SK-N-SH treated with all-trans-retinoic acid at 6 μM for 48 hours (cell line): ENCODE data around the gene KCNJ12.
"Not testable (repeated sequence)": the region's sequence is repeated elsewhere in the genome, so short reads cannot be mapped to it uniquely, and the experiment has no call there.

Source experiments
- ATAC-seq: fragments of 200-7000 bp; cut with Tn5 transposase; 3 replicates; pipeline ENCODE4 v1.9.1; 2020; ENCODE audit warnings: mild to moderate bottlenecking, moderate library complexity
- ISL1 ChIP-seq: fragments of 250-450 bp; sonication (Bioruptor Pico); IDR thresholded peaks from 2 replicates; pipeline ENCODE4 v2.1.2; 2022; ENCODE audit warnings: mild to moderate bottlenecking, moderate library complexity
- ZNF70 ChIP-seq: fragments of 450-650 bp; formaldehyde crosslinking; IDR thresholded peaks from 2 replicates; pipeline ENCODE4 v1.5.0; 2020; ENCODE audit warnings: mild to moderate bottlenecking, moderate library complexity

The KCNJ12 gene

GRCh38 chr17:21402166-21402571 lies 26.0 kb downstream of the KCNJ12 start:
- ATAC-seq = peak; percentile 97
- 0 out of 2 replicates have a peak, but pooled peaks have one; percentile 20 for TF ChIP-seq ISL1 (CRISPR knock-in tag)
- TF ChIP-seq, all 23 proteins: peak for 1; not testable (repeated sequence) for 22

GRCh38 chr17:21402926-21403325 lies 26.8 kb downstream of the KCNJ12 start:
- not testable (repeated sequence) for ATAC-seq

- not testable (repeated sequence) for ATAC-seq
Observed at GRCh38 chr17:21404106-21404505, 27.9 kb downstream of the KCNJ12 start.

DNA sequence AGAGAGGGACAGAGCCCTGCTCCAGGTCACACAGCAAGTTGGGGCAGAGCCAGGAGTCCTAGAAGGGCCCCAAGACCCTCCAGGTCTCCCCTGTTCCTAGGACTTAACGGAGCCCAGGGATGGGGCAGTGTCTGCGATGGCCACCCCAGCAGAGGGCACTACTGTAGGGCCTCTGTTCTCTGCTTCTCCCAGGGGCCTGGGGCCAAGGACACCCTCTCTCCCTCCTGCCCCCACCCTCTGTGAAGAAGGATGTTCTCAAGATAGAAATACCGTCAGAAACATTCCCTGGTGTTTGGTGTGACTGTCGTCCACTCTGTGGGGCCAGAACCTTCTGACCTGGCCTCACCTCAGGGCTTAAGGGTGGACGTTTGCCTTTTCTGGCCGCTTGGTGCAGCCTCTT lies 28.4 kb downstream of the KCNJ12 start:
- ATAC-seq = not testable (repeated sequence)

GRCh38 chr17:21404956-21405731 lies 29.0 kb downstream of the KCNJ12 start:
- ATAC-seq = not testable (repeated sequence)

GRCh38 chr17:21405904-21406400 lies 29.8 kb downstream of the KCNJ12 start:
- ATAC-seq = not testable (repeated sequence)

DNA sequence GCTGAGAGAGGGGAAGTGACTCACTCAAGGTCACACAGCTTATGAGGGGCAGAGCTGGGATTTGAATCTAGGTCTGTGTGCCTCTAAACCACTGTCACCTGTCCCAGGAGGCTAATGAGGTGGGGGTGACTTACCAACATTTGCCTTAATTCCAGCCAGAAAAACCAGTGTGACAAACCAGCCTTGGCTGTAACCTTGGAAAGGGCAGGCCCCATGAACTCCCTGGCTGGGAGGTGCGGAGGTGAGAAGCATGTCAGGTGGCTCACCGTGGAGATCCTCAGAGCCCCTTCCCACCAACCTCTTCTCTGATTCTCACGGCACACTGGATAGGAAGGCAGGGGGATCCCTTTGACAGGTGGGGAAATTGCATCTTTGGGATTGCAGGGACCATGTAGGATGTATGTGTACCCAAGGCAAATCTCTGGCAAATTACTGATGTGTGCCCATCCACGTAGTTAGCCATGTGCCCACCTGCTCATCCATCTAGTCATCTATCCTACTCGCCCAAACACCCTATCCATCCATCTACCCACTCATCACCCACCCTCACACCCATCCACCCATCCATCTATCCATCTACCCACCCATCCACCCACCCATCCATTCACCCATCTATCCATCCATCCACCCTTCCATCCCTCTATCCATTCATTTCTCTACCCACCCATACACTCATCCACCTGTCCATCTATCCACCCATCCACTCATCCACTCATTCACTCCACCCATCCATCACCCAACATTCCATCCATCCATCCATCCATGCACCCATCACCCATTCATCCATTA lies 30.7 kb downstream of the KCNJ12 start:
- not testable (repeated sequence) for ATAC-seq

- not testable (repeated sequence) for ATAC-seq
Observed at GRCh38 chr17:21407752-21408151, 31.6 kb downstream of the KCNJ12 start.

- ATAC-seq = not testable (repeated sequence)
Observed at GRCh38 chr17:21408224-21408623, 32.1 kb downstream of the KCNJ12 start.

DNA sequence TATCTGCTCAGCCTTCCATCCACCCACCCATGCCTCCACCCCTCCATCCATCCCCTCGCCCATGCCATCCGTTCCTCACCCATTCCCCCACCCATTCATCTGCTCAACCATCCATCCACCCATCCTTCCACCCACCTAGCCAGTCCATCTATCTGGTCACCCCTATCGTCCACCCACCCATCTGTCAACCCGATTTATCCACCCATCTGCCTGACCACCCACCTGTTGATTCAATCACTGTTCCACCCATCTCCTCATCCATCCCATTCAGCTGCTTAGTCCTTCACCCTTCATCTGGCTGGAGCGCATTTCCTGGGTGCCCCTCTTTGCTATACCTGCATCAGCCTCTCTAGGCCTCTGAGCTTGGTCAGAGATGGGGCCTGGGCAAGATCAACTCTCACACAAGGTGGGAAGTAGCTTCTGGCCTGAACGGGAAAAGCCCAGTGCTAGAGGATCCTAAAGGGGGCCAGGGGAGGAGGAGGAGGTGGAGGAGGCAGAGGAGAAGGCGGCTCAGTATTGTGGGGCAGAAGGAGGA lies 32.7 kb downstream of the KCNJ12 start:
- not testable (repeated sequence) for ATAC-seq

DNA sequence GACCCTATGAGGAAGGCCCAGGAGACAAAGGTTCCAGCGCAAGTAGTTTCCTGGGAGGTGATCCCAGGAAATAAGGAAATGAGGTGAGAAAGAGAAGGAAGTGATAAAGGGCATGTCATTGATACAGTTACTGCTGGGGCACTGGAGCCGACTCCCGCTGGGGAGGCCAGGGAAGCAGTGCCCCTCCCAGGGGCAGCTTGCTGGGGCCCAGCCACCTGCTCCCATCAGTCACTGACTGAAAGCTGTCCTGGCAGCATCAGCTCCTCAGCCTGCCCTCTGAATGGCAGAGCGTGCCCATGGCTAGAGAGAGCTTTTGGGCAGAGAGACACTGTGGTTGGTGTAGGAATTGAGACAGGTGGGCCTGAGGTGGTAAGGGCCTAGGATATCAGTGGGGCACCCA lies 33.2 kb downstream of the KCNJ12 start:
- ATAC-seq = not testable (repeated sequence)

DNA sequence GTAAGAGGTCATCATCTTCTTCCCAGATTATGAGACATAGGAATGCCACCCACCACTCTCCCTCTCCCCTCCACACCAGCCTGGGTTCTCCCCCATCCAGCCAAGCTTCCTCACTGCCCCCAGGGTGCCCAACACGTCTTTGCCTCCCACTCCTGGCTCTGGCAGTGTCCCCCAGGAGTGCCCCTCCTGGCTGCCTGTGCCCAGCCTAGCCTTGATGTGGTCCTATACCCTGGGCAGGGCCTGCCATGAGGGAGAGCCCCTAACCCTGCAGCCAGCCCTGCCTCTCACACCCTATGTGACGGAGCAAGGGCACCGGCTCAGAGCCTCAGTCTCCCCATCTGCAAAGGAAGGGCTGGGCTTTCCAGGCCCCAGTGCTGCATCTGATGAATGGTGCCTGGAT lies 33.8 kb downstream of the KCNJ12 start:
- ATAC-seq = not testable (repeated sequence)

GRCh38 chr17:21410371-21410770 lies 34.2 kb downstream of the KCNJ12 start:
- not testable (repeated sequence) for ATAC-seq

DNA sequence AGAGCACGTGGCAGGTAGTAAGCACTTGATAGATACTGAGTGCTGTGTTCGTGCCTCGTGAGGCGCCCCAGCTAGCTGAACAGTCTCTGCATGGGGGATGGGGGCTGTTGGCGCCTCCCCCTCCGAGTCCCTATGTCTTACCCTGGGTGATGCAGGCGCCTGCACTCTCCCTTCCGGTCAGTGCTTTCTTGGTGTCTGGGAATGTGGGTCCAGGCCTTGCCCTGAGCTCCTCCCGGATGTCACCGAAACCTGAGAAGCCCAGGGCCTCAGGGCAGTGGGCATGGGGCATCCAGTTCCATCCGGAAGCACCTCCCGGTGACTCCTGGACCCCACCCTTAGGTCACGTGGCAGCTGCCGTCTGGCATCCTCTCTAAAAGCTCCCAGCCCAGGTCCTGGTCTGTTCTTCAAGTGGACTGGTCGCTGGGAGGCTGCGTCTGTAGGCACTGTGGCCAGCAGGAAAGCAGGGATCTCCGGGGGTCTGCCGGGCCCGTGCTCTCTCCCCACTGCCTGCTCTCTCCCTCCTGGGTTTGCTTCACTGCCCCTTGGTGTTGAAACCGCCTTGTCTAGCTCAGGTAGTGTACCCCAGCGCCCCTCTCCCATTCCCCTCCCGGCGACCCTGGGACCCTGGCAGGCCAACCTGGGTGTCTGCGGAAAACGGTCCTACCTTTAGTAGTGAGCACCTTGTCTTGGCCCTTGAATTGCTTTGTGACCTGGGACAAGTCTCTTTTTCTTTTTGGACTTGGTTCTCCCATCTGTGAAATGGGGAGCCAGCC lies 34.9 kb downstream of the KCNJ12 start:
- ATAC-seq = not testable (repeated sequence)

- ATAC-seq = not testable (repeated sequence)
- peak; percentile 70 for TF ChIP-seq ZNF70 (CRISPR knock-in tag)
Observed at GRCh38 chr17:21411679-21412205, 35.6 kb downstream of the KCNJ12 start.

- peak; percentile 7; the same call in 2 of the 3 replicates for ATAC-seq
Observed at GRCh38 chr17:21412207-21412681, 36.1 kb downstream of the KCNJ12 start.

GRCh38 chr17:21413570-21414279 lies 37.6 kb downstream of the KCNJ12 start:
- not testable (repeated sequence) for ATAC-seq

DNA sequence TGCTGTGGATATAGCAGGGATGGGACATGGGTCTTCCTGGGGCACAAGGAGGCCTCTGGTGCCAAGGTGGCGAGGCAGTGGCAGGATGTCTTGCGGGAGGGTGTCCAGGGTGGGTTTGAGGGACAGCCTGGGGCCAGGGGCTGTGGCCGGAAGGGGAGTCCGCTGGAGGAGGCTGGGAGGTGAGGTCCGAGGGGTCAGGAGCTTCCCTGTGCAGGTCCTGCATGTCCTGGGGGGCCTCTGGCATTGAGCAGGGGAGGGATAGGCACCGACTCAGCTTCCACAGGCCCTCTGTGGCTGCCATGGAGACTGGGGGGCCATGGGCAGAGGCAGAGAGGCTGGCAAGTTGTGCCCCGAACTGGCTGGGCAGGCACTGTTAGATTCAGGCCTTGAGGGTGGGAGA lies 38.5 kb downstream of the KCNJ12 start:
- ATAC-seq = not testable (repeated sequence)

DNA sequence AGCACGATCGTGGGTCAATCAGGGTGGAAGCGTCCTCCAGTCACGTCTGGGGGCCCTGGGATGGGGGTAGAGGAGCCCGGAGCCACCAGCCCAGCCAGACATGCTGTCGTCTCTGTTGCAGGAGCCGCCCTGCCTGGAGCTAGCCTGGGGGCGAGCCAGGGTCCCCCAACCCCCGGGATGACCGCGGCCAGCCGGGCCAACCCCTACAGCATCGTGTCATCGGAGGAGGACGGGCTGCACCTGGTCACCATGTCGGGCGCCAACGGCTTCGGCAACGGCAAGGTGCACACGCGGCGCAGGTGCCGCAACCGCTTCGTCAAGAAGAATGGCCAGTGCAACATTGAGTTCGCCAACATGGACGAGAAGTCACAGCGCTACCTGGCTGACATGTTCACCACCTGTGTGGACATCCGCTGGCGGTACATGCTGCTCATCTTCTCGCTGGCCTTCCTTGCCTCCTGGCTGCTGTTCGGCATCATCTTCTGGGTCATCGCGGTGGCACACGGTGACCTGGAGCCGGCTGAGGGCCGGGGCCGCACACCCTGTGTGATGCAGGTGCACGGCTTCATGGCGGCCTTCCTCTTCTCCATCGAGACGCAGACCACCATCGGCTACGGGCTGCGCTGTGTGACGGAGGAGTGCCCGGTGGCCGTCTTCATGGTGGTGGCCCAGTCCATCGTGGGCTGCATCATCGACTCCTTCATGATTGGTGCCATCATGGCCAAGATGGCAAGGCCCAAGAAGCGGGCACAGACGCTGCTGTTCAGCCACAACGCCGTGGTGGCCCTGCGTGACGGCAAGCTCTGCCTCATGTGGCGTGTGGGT lies 39.2 kb downstream of the KCNJ12 start:
- ATAC-seq = not testable (repeated sequence)
